CD4-positive, alpha-beta T cell treated with Interleukin-4 for 4 hours (primary cell): ENCODE data around the gene MYO18B.
"Not testable (repeated sequence)": the region's sequence is repeated elsewhere in the genome, so short reads cannot be mapped to it uniquely, and the experiment has no call there.

Source experiments
- DNase-seq: peaks from one replicate; pipeline ENCODE4 v3.0.0-alpha.2; 2020

MYO18B gene

DNA sequence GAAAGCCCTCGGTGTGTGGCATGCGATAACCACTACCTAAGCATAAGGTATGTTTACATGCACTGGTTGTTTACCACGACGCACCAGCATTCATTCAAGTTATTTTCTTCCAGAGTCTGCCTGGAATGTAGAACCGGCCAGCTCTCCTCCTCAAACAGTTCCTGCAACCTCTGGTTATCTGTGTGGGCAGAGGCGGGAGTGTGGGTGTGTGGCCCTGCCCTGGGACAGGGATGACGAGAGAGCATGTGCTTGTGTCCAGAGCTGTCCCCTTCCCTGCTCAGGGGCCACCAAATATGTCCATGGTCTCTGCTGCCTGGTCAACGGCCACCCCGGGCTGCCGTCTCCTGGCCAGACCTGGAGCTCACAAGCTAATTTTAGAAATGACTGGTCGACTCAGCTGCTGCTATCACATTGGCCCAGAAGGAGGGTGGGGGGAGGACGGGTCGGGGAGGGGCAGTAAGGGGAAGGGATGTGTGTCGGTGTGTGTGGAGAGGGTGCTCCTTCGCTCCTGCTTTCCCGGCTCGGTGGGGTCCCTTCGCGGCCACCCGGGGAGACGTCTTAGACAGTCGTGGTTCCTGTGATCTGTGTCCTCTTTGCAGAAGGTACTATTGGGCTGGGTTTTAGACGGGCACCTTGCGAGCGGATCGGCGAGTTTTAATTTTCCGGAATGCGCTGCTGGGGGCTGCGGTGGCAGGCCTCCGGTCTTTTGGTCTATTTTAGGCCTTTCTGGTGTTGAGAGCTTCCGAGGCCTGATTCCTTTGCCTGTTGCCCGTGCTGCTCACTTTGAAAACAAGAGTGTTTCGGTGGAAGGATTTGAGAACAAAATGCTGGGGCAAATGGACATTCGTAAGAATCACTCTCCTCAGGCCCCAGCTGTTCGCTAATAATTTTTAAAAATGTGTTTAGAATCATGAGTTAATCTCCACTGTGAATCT, at the start of gene MYO18B:
TSS of gene MYO18B (plus strand) at position 497 of the 935 bp plus-strand sequence. CDS start 18,905 bp downstream, outside the sequence.
- no peak for DNase-seq

DNA sequence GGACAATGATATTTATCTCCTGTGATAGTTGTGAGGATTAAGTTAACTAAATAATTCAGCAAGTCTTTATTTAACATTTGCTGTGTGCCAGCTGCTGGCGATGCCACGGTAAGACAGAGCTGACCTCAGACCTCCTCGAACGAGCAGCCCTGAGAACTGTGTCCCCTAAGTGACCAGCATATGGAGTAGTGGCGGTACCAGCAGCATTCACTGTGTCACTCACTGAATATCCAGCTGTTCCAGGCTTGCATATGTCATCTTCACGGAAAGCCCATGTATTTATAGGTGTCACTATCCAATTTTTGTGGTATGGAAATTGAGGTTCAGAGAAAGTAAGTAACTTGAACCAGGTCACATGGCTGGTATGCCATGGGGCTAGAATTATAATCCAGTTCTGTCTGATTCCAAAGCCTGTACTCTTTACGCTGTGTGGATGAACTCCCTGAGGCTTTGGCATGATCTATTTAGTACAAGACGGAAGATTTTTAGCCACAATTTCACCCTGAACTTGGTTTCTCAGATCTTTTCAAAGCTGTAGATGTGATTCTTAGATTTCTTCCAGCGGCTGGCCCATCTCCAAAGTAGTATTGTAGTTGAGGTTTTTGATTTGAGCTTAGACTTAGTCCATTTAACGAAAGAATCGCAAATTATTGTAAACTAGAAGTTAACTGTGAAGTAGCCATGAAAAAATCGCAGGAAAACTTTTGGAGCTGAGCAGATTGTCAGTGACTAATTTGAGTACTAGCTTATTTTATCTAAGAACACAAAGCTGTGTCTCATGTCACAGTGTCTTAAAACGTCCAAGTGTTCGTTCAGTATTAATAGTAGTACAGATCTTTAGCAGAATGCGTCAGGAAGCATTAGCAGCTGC, 49.4 kb upstream of the MYO18B start:
- no peak for DNase-seq

DNA sequence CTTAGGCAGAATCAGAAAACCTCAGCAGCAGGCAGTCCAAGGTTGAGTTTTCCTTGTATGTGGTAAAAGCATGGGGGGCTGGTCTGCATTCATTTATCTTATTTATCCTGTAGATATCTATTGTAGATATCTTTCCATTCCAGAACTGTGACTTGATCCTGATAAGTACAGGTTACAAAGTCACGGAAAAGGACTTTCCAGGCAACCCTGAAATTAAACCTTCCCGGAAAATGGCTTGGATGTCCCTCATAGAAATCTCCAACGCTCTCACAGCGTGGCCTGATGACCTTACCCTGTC, 48.8 kb upstream of the MYO18B start:
- no peak for DNase-seq

- no peak for DNase-seq
These were observed 47.6 kb upstream of the MYO18B start for GRCh38 chr22:25694196-25694907.

DNA sequence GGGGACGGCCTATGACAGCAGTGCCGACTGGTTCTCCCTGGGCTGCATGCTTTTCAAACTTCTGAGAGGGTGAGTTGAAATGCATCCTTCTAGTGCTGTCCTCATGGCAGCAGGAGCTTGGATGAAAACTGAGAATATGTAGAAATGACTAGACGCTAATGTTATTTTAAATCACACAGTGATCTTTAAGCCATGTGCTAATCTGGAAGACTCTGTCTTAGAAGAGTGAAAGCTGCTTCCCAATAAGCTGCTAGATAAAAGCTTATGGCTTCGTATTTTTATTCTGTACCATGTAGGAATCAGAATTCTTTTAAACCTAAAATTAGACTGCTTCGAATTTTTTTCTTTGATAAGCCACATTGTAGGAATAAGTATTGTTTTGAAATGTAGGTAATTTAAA, 46.8 kb upstream of the MYO18B start:
- no peak for DNase-seq

DNA sequence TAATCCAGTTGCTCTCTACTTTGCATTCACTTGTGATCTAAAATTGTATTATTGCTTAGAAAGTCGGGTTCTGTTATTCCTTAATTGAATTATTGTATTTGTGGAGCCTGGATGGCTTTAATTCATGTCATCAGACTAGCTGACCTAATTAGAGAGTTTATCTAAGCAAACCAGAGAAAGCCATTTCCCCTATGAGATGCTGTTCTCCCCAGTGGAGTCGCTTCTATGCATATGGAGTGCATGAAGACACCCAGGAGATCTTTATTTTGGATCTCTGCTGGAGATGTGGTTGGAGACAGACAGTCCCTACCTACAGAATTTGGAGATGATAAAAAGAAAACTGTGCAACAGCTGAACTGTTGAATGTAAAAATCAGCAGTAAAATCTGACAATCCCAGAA, 45.2 kb upstream of the MYO18B start:
- no peak for DNase-seq

GRCh38 chr22:25697181-25697664, 44.8 kb upstream of the MYO18B start:
- DNase-seq, result no peak

DNA sequence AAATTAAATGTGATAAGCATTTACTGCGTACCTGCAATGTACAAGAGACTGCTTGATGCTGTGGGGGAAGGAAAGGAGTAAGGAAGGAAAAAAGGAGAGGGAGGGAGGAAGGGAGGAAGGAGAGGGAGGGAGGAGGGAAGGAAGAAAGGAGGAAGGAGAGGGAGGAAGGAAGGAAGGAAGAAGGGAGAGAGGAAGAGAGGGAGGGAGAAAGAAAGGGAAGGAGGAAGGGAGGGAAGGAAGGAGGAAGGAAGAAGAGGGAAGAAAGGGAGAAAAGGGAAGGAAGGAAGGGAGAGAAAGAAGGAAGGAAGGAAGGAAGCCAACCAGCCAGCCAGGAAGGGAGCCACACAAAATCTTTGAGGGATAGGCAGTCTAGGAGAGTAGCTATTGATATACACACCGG, 44.0 kb upstream of the MYO18B start:
- no peak for DNase-seq

DNA sequence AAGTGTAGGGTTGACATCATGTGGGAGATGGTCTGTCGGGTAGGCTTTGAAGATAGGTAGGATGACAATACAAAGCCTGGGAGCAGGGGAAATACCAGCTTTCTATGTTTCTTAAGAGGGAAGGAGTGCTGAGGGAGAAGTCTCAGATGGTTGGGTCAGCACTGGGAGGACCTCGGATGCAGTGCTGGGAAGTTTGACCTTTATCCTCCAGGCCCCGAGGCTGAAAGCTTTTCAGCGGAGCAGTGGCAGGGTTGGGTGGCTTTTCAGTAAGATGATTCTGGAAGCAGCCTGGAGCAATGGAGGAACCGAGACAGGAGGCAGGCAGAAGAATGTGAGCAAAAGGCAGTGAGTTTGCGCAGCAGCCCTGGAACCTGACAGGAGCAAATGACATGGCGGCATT, 43.5 kb upstream of the MYO18B start:
- no peak for DNase-seq

DNA sequence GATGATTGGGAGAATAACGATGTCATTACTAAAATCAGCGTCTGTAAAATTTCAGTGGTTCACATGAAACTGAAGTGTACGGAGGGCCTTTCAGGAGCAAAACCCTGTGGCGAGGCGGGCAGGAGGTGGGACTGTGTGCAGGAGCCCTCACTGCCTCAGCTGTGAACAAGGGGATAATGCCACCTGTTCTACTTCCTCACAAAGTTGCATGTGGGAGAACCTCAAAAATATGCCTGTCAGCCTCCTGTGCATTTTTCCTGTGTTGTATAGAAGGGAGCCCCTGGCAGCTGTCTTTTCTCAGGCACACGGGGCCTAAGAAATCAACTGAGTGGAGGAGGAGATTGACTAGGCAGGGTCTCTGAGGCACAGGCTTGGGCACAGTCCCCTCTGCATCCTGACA, 43.0 kb upstream of the MYO18B start:
- DNase-seq, result no peak

DNA sequence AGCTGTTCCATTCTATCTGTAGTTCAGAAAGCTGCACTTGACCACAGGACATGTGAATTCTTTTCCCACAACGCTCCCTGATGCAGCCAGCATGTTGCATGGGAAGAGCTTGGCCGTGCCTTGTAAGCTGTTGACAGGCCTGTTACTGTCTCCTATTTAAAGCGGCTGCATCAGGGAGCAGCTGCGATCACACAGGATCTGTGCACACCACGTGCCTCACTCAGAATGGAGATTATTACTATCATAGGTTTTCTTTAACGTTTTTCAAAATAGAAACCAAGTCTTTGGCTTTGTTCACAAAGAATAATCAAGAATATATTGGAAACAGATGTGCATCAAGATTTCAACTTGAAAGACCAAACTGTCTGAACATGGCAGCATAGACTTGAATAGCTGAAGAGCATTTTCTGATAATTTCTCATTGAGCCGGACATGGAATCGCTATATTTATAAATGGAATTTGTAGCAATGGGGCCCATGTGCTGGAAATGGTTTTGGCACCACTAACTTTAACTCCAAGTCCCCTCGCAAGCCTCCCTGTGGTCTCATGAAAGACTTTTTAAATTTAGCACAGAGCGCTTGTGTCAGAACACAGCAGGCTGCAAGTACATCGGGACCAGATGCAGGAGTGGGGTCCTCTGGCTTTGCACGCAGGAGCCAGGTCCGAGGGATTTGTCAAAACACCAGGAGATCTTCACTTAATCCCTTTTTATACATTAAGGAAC, 40.8 kb upstream of the MYO18B start:
- no peak for DNase-seq

GRCh38 chr22:25702040-25702439, 39.9 kb upstream of the MYO18B start:
- DNase-seq, result no peak

- DNase-seq, result no peak
These were observed 39.3 kb upstream of the MYO18B start for GRCh38 chr22:25702571-25703167.

DNA sequence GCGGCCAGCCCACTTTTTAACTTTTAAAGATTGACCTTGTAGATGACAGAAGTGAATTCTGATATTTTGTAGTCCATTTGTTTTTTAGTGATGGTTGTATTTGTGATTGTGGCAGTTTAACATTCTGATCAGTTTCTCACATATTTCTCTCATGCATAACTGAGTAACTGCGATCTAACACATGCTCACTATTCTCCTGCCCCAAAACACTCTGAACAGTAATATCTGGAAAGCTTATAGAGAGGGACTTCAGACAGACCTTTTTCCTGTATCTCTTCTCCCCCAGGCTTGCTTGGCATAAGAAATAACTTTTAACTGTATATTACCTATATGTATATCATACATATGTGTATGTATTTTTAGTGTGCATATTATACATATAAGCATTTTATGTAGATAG, 37.3 kb upstream of the MYO18B start:
- DNase-seq, result no peak

DNA sequence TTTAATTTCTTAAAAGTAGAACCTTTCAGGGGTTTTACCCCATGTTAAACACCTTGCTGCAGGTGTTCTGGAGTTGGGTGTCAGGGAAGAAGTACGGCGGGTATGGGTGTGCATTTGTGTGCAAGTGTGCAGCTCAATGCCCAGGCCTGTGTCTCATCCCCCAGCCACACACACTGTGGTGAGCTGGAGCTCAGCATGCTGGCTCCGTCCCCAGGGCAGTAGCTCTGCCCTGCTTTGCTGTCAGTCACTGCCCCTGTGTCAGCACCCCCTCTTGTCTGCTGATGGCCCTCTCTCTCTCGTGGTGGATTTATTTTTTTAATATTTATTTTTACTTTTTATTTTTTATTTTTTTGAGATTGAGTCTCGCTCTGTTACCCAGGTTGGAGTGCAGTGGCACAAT, 35.8 kb upstream of the MYO18B start:
- DNase-seq, result no peak

DNA sequence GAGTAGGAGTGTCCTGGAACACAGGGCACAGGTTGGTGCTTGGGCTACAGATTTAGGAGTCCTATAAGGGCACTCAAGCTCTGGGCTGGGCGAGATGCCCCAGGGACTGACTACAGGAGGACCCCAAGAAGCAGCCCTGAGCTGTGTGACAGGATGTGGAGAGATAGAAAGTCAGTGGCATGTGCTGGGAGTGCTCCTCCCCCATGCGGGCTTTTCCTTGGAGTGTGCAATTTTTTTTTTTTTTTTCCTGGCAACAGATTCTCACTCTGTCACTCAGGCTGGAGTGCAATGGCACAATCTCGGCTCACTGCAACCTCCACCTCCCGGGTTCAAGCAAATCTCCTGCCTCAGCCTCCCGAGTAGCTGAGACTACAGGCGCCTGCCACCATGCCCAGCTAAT, 33.6 kb upstream of the MYO18B start:
- DNase-seq, result not testable (repeated sequence)

GRCh38 chr22:25709758-25710157, 32.2 kb upstream of the MYO18B start:
- DNase-seq, result no peak

- no peak for DNase-seq
These were observed 31.5 kb upstream of the MYO18B start for GRCh38 chr22:25710501-25710900.

DNA sequence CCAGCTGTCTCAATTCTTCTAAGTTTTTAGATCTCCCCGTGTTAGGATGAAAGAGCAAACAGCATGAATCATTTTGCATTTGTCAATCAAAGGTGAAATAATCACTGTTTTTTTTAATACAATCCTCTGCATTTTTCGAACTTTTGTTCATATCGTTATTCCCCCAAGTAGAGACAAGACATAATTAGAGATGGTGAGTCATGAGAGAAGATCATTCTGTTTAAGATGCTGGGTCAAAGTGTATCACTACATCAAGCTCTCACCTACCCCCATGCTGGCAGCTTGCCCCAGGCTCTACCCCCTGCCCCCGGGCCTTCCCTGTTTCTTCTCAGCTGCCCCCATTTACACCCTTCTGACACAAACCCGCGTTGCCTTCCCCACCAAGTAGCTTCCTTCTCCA, 30.5 kb upstream of the MYO18B start:
- no peak for DNase-seq

DNA sequence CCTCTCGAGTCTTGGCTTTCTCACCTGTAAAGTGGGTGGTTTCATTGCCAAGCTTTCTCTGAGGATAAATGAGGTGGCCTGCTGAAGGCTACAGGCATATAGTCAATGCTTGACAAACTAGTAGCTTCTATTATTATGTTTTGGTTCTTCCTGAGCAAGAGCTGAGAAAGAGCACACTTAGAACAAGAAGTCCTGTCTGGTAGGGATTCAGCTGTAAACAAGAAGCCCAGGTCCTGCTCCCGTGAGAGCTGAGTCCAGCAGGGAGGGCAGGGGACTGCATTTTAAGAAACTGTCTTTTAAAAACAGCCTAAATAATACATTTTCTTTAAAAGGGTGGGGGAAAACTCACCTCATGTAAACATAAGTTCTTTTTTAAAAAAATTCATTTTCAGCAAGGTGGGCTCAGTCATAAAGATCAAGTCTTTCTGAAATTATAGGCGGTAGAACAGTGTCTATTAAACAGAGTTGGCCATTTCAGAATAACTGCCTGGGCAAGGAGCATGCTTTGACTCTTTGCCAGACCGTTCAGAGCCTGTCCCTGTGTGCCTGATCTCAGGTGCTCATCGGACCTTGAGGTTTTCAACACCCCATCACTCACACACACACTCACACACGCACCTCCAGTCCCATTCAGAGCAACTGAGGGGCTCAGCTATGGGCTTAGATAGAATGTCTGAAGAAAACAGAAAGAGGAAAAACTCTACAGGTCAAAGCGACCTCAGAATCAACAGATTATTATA, 29.2 kb upstream of the MYO18B start:
- no peak for DNase-seq

GRCh38 chr22:25714070-25714469, 27.9 kb upstream of the MYO18B start:
- no peak for DNase-seq
